ENCODE data around the gene SCGB1D1.

The SCGB1D1 gene

GRCh38 chr11:62190011-62190410 lies at the start of gene SCGB1D1:
TSS of gene SCGB1D1 (plus strand) at chr11:62190216. CDS start at chr11:62190285, 69 bp downstream.
- Mint-ChIP-seq H3K4me3 (no peak within 1 kb of the TSS), H3K4me1 (no peaks in the 10 kb centered on the region), H3K27me3 (peaks cover 64% of the 10 kb centered on the region), H3K36me3 (no peaks in the 10 kb centered on the region), H3K9me3 (no peaks in the 10 kb centered on the region), H3K27ac (no peak within 1 kb of the TSS)
- CTCF ChIA-PET = interaction anchor here (1.1 kb wide), 1 partner anchor 119 kb away, joined by 3 read pairs; no protein-coding TSS in a partner anchor
- no peak for DNase-seq

- Mint-ChIP-seq H3K27me3 (no peaks in the 10 kb centered on the region), H3K9me3 (no peaks in the 10 kb centered on the region), H3K36me3 (peaks cover 47% of the 10 kb centered on the region), H3K4me3 (no peak overlapping the region), H3K4me1 (no peaks in the 10 kb centered on the region), H3K27ac (no peak overlapping the region)
- no peak for DNase-seq
- CTCF ChIA-PET = no interaction called here
Observed at GRCh38 chr11:62140304-62141110, 49.5 kb upstream of the SCGB1D1 start.

- no peak overlapping the region for H3K4me3 Mint-ChIP-seq
- no peak for DNase-seq
- no peaks in the 10 kb centered on the region for H3K9me3 Mint-ChIP-seq
- peaks cover 50% of the 10 kb centered on the region for H3K36me3 Mint-ChIP-seq
- H3K27ac Mint-ChIP-seq = no peak overlapping the region
- H3K4me1 Mint-ChIP-seq = no peaks in the 10 kb centered on the region
- CTCF ChIA-PET = no interaction called here
- no peaks in the 10 kb centered on the region for H3K27me3 Mint-ChIP-seq
Observed at GRCh38 chr11:62141111-62142042, 48.6 kb upstream of the SCGB1D1 start.

GRCh38 chr11:62142043-62142375 lies 48.0 kb upstream of the SCGB1D1 start:
- no peaks in the 10 kb centered on the region for H3K9me3 Mint-ChIP-seq
- H3K4me3 Mint-ChIP-seq = no peak overlapping the region
- DNase-seq = no peak
- no peak overlapping the region for H3K27ac Mint-ChIP-seq
- no peaks in the 10 kb centered on the region for H3K4me1 Mint-ChIP-seq
- H3K36me3 Mint-ChIP-seq = peaks cover 50% of the 10 kb centered on the region
- CTCF ChIA-PET = no interaction called here
- no peaks in the 10 kb centered on the region for H3K27me3 Mint-ChIP-seq

GRCh38 chr11:62142921-62143320 lies 47.1 kb upstream of the SCGB1D1 start:
- CTCF ChIA-PET = no interaction called here
- no peak overlapping the region for H3K4me3 Mint-ChIP-seq

GRCh38 chr11:62143727-62144126 lies 46.3 kb upstream of the SCGB1D1 start:
- DNase-seq = no peak
- no peak overlapping the region for H3K4me3 Mint-ChIP-seq
- H3K9me3 Mint-ChIP-seq = no peaks in the 10 kb centered on the region
- H3K36me3 Mint-ChIP-seq = peaks cover 59% of the 10 kb centered on the region
- CTCF ChIA-PET = interaction anchor here (0.6 kb wide), 1 partner anchor 10 kb away, joined by 3 read pairs; no protein-coding TSS in a partner anchor
- no peak overlapping the region for H3K27ac Mint-ChIP-seq
- H3K4me1 Mint-ChIP-seq = no peaks in the 10 kb centered on the region
- no peaks in the 10 kb centered on the region for H3K27me3 Mint-ChIP-seq

More at GRCh38 chr11:62142921-62143320, 47.1 kb upstream of the SCGB1D1 start:
- H3K27ac Mint-ChIP-seq = peak overlapping the region; percentile 72
- peaks cover 57% of the 10 kb centered on the region for H3K36me3 Mint-ChIP-seq
- H3K4me1 Mint-ChIP-seq = no peaks in the 10 kb centered on the region
- H3K9me3 Mint-ChIP-seq = no peaks in the 10 kb centered on the region
- no peaks in the 10 kb centered on the region for H3K27me3 Mint-ChIP-seq
- no peak for DNase-seq

GRCh38 chr11:62144641-62145255 lies 45.3 kb upstream of the SCGB1D1 start:
- CTCF ChIA-PET = no interaction called here
- Mint-ChIP-seq H3K36me3 (peaks cover 61% of the 10 kb centered on the region), H3K27ac (no peak overlapping the region), H3K9me3 (no peaks in the 10 kb centered on the region), H3K4me1 (no peaks in the 10 kb centered on the region), H3K27me3 (no peaks in the 10 kb centered on the region), H3K4me3 (no peak overlapping the region)
- no peak for DNase-seq

- DNase-seq = no peak
- Mint-ChIP-seq H3K36me3 (peaks cover 65% of the 10 kb centered on the region), H3K4me1 (no peaks in the 10 kb centered on the region), H3K27ac (no peak overlapping the region), H3K27me3 (no peaks in the 10 kb centered on the region), H3K4me3 (no peak overlapping the region), H3K9me3 (no peaks in the 10 kb centered on the region)
- CTCF ChIA-PET = no interaction called here
Observed at GRCh38 chr11:62145261-62145871, 44.6 kb upstream of the SCGB1D1 start.

- Mint-ChIP-seq H3K9me3 (no peaks in the 10 kb centered on the region), H3K27me3 (no peaks in the 10 kb centered on the region), H3K36me3 (peaks cover 66% of the 10 kb centered on the region), H3K4me3 (no peak overlapping the region), H3K27ac (peak overlapping the region; percentile 65), H3K4me1 (no peaks in the 10 kb centered on the region)
- CTCF ChIA-PET = no interaction called here
- DNase-seq = no peak
Observed at GRCh38 chr11:62146476-62147200, 43.4 kb upstream of the SCGB1D1 start.

- Mint-ChIP-seq H3K27ac (no peak overlapping the region), H3K4me1 (no peaks in the 10 kb centered on the region), H3K27me3 (no peaks in the 10 kb centered on the region), H3K36me3 (peaks cover 63% of the 10 kb centered on the region), H3K4me3 (no peak overlapping the region), H3K9me3 (no peaks in the 10 kb centered on the region)
- CTCF ChIA-PET = interaction anchor here (0.6 kb wide), 1 partner anchor 163 kb away, joined by 3 read pairs; no protein-coding TSS in a partner anchor
- no peak for DNase-seq
Observed at GRCh38 chr11:62147545-62147944, 42.5 kb upstream of the SCGB1D1 start.

GRCh38 chr11:62148271-62148980 lies 41.6 kb upstream of the SCGB1D1 start:
- peaks cover 67% of the 10 kb centered on the region for H3K36me3 Mint-ChIP-seq
- DNase-seq = no peak
- H3K4me1 Mint-ChIP-seq = no peaks in the 10 kb centered on the region
- H3K9me3 Mint-ChIP-seq = no peaks in the 10 kb centered on the region
- CTCF ChIA-PET = no interaction called here
- H3K4me3 Mint-ChIP-seq = no peak overlapping the region
- H3K27ac Mint-ChIP-seq = no peak overlapping the region
- no peaks in the 10 kb centered on the region for H3K27me3 Mint-ChIP-seq

GRCh38 chr11:62149986-62150886 lies 39.8 kb upstream of the SCGB1D1 start:
- DNase-seq = no peak
- no peak overlapping the region for H3K4me3 Mint-ChIP-seq
- no peaks in the 10 kb centered on the region for H3K27me3 Mint-ChIP-seq
- H3K36me3 Mint-ChIP-seq = peaks cover 62% of the 10 kb centered on the region
- H3K4me1 Mint-ChIP-seq = no peaks in the 10 kb centered on the region
- H3K27ac Mint-ChIP-seq = no peak overlapping the region
- CTCF ChIA-PET = interaction anchor here (0.6 to 1.5 kb wide), 2 partner anchors 57 to 204 kb away, joined by 3 to 4 read pairs; no protein-coding TSS in a partner anchor
- H3K9me3 Mint-ChIP-seq = no peaks in the 10 kb centered on the region
